Measurements from ENCODE around the gene GTF2A2. TPM values are rescaled to one million over a fixed set of nuclear protein-coding genes. Genes with fewer than 3 reads are reported as not detected.

Gene GTF2A2
- total RNA-seq, 1 donor = 19.2 TPM

- no peaks in the 10 kb centered on the region for H3K9me3 ChIP-seq (ENCODE audit: low read depth, low read length)
- H3K27ac ChIP-seq (ENCODE audit: low read depth, low read length) = no peak overlapping the region
- no peaks in the 10 kb centered on the region for H3K27me3 ChIP-seq (ENCODE audit: insufficient read depth, low read length)
- no peak for TF ChIP-seq CTCF (IDR thresholded peaks at IDR 0.05; ENCODE audit: extremely low read depth, low read depth, low read length)
- no peaks in the 10 kb centered on the region for H3K4me1 ChIP-seq (ENCODE audit: insufficient read depth, low read length)
- H3K4me3 ChIP-seq (ENCODE audit: insufficient read depth, low read length) = no peak overlapping the region
- no peak for DNase-seq (ENCODE audit: insufficient read length, low spot score, missing footprints)
- H2AFZ ChIP-seq (ENCODE audit: low read length) = no peak overlapping the region
- H3K36me3 ChIP-seq (ENCODE audit: insufficient read depth, low read length) = peaks cover 86% of the 10 kb centered on the region
- peaks cover 6% of the 10 kb centered on the region for H4K20me1 ChIP-seq (ENCODE audit: insufficient read depth, low read length)
- no peak overlapping the region for H3K4me2 ChIP-seq (ENCODE audit: insufficient read depth, low read length)
- peaks cover 27% of the 10 kb centered on the region for H3K79me2 ChIP-seq (ENCODE audit: insufficient read depth, low read length)
Observed at GRCh38 chr15:59676565-59676964, 19.2 kb upstream of the GTF2A2 start.

DNA sequence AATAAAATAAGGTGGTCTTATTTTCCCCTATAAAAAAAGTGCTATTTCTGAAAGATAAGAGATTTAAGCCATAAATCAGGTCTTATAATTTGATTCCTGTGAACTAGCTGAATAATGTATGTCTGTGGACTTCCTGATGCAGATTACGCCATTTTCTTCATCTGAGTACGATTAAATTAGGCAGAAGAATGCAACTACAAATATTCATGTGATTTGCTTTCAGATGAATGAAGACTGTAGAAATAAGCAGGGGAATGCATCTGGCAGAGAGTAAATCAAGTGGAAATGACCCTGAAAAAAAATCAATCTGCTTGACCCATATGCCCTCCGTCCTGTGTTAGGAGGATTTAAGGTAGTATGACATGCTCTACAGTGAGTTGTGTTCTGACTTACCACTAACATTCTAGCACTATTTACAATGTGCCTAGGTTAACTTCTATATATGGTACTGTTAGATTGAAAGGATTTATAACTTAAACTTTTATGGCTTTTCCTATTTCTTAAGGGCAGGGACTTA, 17.1 kb upstream of the GTF2A2 start:
- Histone ChIP-seq H3K4me3 (ENCODE audit: insufficient read depth, low read length) (no peak overlapping the region), H3K36me3 (ENCODE audit: insufficient read depth, low read length) (peaks cover 81% of the 10 kb centered on the region), H2AFZ (ENCODE audit: low read length) (no peak overlapping the region), H3K27ac (ENCODE audit: low read depth, low read length) (no peak overlapping the region), H4K20me1 (ENCODE audit: insufficient read depth, low read length) (no peaks in the 10 kb centered on the region), H3K4me2 (ENCODE audit: insufficient read depth, low read length) (no peak overlapping the region), H3K79me2 (ENCODE audit: insufficient read depth, low read length) (peaks cover 7% of the 10 kb centered on the region), H3K27me3 (ENCODE audit: insufficient read depth, low read length) (no peaks in the 10 kb centered on the region), H3K9me3 (ENCODE audit: low read depth, low read length) (no peaks in the 10 kb centered on the region), H3K4me1 (ENCODE audit: insufficient read depth, low read length) (no peaks in the 10 kb centered on the region)
- DNase-seq (ENCODE audit: insufficient read length, low spot score, missing footprints) = no peak
- no peak for TF ChIP-seq CTCF (IDR thresholded peaks at IDR 0.05; ENCODE audit: extremely low read depth, low read depth, low read length)

- DNase-seq (ENCODE audit: insufficient read length, low spot score, missing footprints) = no peak
- Histone ChIP-seq H3K4me3 (ENCODE audit: insufficient read depth, low read length) (no peak overlapping the region), H3K4me1 (ENCODE audit: insufficient read depth, low read length) (no peaks in the 10 kb centered on the region), H3K9me3 (ENCODE audit: low read depth, low read length) (no peaks in the 10 kb centered on the region), H3K27me3 (ENCODE audit: insufficient read depth, low read length) (no peaks in the 10 kb centered on the region), H3K27ac (ENCODE audit: low read depth, low read length) (no peak overlapping the region), H3K4me2 (ENCODE audit: insufficient read depth, low read length) (no peak overlapping the region), H3K36me3 (ENCODE audit: insufficient read depth, low read length) (peaks cover 65% of the 10 kb centered on the region), H4K20me1 (ENCODE audit: insufficient read depth, low read length) (peaks cover 3% of the 10 kb centered on the region), H3K79me2 (ENCODE audit: insufficient read depth, low read length) (no peaks in the 10 kb centered on the region), H2AFZ (ENCODE audit: low read length) (no peak overlapping the region)
- TF ChIP-seq CTCF (IDR thresholded peaks at IDR 0.05; ENCODE audit: extremely low read depth, low read depth, low read length) = no peak
Observed at GRCh38 chr15:59668556-59668955, 11.2 kb upstream of the GTF2A2 start.

DNA sequence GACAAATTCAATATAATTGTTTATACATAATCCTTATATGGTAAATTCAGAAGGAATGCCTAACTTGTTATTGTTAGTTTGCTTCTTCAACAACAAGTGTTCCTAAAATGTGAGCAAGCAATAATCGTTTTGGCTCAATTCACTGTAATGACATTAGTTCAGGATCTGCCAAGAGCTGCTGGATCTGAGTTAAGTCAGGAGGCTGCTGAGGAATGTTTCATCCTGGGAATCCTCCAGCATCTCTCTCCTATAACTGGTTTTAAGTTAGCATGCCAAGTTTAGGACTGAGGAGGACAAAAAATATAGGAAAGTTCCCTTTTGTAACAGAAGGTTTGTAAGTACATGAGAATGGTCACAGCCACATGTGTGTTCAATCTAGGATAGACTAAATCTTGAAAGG, 4.9 kb upstream of the GTF2A2 start:
- Histone ChIP-seq H4K20me1 (ENCODE audit: insufficient read depth, low read length) (peaks cover 10% of the 10 kb centered on the region), H3K4me2 (ENCODE audit: insufficient read depth, low read length) (no peak overlapping the region), H3K4me3 (ENCODE audit: insufficient read depth, low read length) (no peak overlapping the region), H3K9me3 (ENCODE audit: low read depth, low read length) (no peaks in the 10 kb centered on the region), H3K36me3 (ENCODE audit: insufficient read depth, low read length) (peaks cover 38% of the 10 kb centered on the region), H3K4me1 (ENCODE audit: insufficient read depth, low read length) (peaks cover 14% of the 10 kb centered on the region), H3K27ac (ENCODE audit: low read depth, low read length) (peak overlapping the region; percentile 68), H3K27me3 (ENCODE audit: insufficient read depth, low read length) (no peaks in the 10 kb centered on the region), H2AFZ (ENCODE audit: low read length) (no peak overlapping the region), H3K79me2 (ENCODE audit: insufficient read depth, low read length) (peaks cover 4% of the 10 kb centered on the region)
- peak; percentile 57 for DNase-seq (ENCODE audit: insufficient read length, low spot score, missing footprints)
- TF ChIP-seq CTCF (IDR thresholded peaks at IDR 0.05; ENCODE audit: extremely low read depth, low read depth, low read length) = no peak
